GOT3 (cell line): ENCODE results near the gene MYRIP.

Experiments
- DNase-seq: peaks from one replicate; lab custom pipeline; 2025; ENCODE audit warnings: mixed read lengths; lab: John Stamatoyannopoulos, UW

MYRIP gene

GRCh38 chr3:40287248-40287647 lies 477.8 kb downstream of the MYRIP start:
- no peak for DNase-seq

GRCh38 chr3:40290396-40290795 lies 481.0 kb downstream of the MYRIP start:
- DNase-seq: no peak

GRCh38 chr3:40291471-40291870 lies 482.1 kb downstream of the MYRIP start:
- no peak for DNase-seq

GRCh38 chr3:40292637-40293349 lies 483.4 kb downstream of the MYRIP start:
- DNase-seq: no peak

DNA sequence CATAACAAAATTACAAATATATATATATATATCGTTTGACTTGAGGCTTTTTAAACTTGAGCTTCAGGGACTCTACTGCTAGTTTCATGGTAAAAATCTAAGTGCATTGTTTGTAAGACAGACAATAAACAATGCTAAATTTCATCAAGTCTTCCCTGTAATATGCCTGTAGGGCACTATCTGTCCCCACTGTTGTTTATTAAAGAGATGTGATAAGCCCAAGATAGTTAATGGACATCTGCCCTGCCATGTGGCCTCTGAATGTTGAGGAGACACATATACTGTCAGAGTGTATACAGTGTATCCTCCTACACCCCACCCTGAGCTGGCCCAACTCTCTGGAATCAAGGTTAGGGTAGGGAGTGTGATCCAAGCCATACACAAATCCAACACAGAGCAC lies 485.0 kb downstream of the MYRIP start:
- no peak for DNase-seq

DNA sequence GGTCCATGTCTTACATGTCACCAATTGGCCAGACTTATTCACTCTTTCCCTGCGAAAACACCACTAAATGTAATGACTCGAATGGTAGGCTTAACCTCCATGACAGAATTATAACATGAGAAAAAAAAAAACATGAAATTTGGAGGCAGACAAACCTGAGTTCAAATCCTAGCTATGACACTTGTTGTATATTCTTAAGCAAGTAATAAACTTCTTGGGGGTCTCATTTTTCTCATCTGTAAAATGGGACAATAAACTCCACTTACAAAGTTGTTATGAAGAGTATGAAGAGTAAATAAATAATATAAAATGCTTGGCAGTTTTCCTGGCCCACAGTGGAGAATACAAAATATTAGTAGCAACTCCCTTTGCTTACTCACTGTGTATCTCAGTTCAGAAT lies 488.7 kb downstream of the MYRIP start:
- DNase-seq: no peak

DNA sequence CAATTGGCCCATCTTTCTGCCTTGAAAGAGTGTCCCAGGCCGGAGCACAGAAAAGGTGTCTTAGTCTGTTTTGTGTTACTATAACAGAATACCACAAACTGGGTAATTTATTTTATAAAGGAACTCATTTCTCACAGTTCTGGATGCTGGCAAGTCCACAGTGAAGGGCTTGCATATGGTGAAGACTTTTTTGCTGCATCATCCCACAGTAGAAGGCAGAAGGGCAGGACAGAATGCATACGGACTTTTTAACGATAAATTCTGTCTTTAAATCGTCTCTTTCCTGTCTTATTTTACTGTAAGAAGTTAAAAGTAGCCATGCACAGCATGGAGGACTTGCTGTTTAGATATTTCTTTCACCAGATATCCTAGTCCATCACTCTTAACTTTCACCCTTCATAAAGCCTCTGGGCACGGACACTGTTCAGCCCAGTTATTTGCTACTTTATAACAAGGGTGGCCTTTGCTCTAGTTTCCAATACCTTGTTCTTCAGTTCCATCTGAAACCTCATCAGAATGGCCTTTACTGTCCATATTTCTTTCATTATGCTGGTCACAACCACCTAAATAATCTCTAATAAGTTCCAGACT lies 489.8 kb downstream of the MYRIP start:
- DNase-seq: no peak

DNA sequence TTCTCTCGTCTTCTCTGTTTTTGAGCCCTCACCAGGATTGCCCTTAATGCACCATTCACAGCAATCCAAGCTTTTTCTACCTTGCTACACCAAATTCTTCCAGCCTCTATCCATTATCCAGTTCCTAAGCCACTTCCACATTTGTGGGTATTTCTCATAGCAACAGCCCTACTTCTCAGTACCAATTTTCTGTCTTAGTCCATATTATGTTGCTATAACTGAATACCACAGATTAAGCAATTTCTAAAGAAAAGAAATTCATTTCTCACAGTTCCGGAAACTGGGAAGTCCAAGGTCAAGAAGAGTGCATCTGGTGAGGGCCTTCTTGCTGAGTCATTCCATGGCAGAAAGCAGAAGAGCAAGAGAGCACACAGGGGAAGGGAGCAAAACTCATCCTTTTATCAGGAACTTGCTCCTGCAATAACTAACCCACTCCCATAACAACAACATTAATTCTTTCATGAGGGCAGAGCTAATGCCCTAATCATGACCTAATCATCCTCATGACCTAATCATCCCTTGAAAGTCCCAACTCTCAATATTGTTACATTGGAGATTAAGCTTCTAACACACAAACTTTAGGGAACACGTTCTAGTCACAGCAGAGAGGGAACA lies 490.4 kb downstream of the MYRIP start:
- DNase-seq: no peak

GRCh38 chr3:40302784-40303183 lies 493.4 kb downstream of the MYRIP start:
- no peak for DNase-seq

DNA sequence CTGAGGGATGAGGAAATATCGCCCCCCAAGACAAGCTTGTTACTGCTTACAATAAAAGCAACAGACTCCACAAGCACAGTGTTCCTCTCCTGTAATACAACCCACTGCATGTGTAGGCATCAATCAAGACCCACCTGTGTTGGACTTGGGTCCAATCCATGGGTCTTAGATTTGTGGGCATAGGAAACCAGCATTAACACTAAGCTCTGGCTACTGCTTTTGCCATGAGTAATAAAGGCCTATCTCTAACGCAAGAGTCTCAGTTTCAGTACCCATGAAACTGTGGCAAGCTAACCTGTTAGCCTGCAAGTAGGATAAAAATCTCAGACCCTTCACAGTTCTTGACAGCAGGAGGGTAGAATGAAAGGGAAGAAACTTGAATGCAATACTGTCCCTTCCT lies 494.9 kb downstream of the MYRIP start:
- DNase-seq: no peak

DNA sequence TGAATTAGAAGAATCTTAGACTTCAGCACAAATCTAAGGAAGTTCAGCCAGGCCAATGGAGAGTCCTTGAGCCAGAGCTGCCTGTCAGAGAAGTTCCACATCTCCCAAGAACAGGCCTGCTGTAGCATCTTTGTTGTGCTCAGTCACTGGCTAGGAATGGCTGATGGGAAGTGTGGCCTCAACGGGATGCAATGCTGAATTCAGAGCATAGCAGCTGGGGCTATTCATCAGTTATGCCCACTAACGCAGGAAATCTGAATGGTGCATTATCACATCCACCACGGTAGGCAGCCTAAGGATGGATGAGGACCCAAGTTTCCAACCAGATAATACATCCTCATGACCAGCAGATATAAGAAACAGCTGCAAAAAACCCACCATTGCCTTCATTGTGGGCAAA lies 496.9 kb downstream of the MYRIP start:
- DNase-seq: no peak

- DNase-seq: no peak
Measured at GRCh38 chr3:40307176-40307575, 497.8 kb downstream of the MYRIP start.

- DNase-seq: no peak
Measured at GRCh38 chr3:40308725-40309417, 499.5 kb downstream of the MYRIP start.

DNA sequence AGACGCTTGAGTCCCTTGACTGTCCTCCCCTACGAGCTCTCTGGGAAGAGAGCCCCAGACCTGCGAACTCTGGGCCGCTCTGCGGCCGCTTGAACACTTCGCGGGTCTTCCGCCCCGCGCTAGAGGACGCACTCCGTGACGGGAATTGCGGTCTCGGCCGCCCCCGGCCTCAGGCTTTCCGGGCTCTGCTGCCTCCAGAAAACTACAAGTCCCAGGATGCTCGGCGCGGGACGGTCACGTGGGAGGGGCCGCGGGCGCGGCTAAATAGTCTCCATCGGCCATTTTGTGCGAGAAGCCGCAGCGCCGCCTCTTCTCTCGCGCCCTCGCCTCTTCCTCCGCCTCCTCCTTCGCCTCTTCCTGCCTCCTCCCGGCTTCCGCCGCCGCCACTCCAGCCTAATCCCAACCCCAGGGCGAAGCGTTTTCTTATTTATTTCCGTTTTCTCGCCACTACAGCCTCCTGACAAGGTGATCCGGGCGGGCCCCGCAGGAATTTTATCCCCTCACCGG lies 500.1 kb downstream of the MYRIP start, which contains the start of gene EIF1B:
Gene EIF1B (plus strand): TSS at position 290 of the 507 bp plus-strand sequence. CDS start 235 bp downstream, outside the sequence.
- DNase-seq: peak; percentile 90
